Esophagus squamous epithelium (tissue), 4 donors: ENCODE data around the gene HOXA13.

ENCODE experiments used
- POLR2A ChIP-seq, 4 donors: fragments of 450-650 bp; IDR thresholded peaks; one replicate each; pipeline ENCODE4 v1.6.1; 2017; ENCODE audit warnings: antibody characterized with exemption in 4 of 4, mild to moderate bottlenecking in 4 of 4, moderate library complexity in 3 of 4
- TF ChIP-seq, protein P1 (sequence below), 6 experiments: fragments of 450-650 bp in 4 of 6; fragments of 200-600 bp in 2 of 6; sonication (generic) in 2 of 6; IDR thresholded peaks; one replicate each; pipeline ENCODE4 v1.5.1; 2016 to 2019; ENCODE audit warnings: antibody characterized with exemption in 6 of 6, mild to moderate bottlenecking in 4 of 6, moderate library complexity in 4 of 6

DNA sequence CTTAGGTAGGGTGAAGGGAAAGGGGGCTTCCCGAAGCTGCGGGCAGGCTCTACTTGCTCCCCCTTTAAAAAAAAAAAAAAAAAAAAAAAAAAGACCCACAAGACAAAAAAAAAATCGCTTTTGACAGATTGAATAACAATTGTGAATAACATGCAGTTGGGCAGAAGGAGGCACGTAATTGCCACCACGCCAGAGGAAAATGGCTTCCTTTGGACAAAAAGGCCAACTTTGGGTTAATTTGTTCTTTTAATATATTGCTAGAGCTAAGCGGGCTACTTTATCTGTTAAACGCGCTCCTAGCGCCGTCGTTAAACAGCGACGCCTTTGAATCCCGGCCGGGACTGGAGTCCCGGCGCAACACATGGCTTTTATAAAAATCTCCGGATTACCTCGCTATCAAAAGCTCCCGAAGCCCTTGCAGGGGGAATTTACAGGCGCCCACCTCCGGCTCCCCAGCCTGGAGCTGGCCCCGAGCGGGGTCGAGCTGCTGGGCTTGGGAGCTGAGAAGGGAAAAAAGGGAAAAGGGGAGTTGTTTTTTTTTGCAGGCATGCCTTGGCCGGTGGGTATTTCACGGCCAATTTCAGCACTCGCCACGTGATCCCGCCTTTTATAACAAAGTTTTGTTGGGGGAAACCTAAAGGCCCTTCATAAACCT lies 16.1 kb downstream of the HOXA13 start:
- TF ChIP-seq, protein P1, sequence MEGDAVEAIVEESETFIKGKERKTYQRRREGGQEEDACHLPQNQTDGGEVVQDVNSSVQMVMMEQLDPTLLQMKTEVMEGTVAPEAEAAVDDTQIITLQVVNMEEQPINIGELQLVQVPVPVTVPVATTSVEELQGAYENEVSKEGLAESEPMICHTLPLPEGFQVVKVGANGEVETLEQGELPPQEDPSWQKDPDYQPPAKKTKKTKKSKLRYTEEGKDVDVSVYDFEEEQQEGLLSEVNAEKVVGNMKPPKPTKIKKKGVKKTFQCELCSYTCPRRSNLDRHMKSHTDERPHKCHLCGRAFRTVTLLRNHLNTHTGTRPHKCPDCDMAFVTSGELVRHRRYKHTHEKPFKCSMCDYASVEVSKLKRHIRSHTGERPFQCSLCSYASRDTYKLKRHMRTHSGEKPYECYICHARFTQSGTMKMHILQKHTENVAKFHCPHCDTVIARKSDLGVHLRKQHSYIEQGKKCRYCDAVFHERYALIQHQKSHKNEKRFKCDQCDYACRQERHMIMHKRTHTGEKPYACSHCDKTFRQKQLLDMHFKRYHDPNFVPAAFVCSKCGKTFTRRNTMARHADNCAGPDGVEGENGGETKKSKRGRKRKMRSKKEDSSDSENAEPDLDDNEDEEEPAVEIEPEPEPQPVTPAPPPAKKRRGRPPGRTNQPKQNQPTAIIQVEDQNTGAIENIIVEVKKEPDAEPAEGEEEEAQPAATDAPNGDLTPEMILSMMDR (IDR thresholded peaks at IDR 0.05): no peak
- TF ChIP-seq POLR2A (IDR thresholded peaks at IDR 0.05): no peak
